Endometrial microvascular endothelial cells (primary cell): ENCODE results near the gene KCNMA1. TPM values are rescaled to one million over a fixed set of nuclear protein-coding genes. Genes with fewer than 3 reads are reported as not detected.

Source experiments
- in situ Hi-C: cut with HindIII; loops from 2 replicates; pipeline ENCODE4 v1.10.0; 2017; ENCODE audit warnings: low sequenced_read_pairs, low pct_unique_long_range_greater_than_20kb; ENCODE audit errors: inconsistent ontology term
- total RNA-seq: library from RNA; depleted of rRNA; stranded (reverse); fragments of >200 nt; gene quantifications from one replicate; pipeline ENCODE4 v1.2.3, GENCODE V29; 2015; ENCODE audit errors: inconsistent ontology term

The KCNMA1 gene
- total RNA-seq, 1 donor from 2014 or later, result 0.09 TPM

DNA sequence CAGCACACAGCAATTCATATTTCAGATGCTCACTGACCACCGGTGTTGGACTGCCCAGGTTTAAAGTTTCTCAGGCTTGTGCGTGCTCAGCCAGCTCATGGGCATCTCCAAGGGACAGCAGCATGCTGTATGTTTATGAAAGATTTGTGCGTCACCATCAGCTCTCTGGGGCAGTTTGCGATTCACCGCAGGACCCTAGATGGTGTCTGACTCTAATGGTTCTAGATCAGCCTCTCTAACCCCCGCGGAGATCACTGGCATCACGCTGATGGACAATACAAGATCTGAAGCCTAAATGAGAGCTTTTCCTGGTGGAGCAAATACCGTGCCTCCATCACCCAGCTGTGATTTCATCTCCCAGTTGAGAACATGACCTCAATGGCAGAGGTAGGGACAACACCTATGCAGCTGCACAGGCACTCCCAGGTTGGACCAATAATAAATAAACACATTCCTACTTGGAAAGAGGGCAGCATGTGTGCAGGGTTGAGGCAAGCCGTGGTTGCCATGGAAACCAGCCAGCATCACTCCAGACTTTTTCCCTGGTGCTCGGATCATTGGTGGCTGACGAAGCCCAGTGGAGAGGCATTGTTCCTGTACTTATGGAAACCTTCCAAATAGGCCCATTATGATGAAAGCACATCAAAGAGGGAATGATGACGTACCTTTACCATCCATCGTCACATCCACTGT lies 253.6 kb downstream of the KCNMA1 start:
- in situ Hi-C loops, result no loop called here

DNA sequence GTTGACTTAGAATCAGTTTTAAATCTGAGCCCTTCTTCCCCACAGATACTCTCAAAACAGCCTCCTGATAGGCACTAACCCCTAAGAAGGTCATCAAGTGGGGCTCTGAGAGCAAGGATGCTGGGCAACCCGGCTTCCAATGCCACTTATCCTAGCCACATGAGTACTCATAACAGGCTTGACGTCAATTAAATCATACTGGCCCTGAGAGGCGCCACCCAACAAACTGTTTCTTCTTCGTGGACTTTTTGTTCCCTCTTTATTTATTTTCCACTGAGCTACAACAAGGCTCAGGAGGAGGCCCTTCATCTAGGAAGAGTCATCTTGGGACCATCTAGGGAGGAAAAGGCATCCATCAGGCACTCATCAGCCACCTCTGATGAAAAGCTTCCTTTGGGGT lies 255.9 kb downstream of the KCNMA1 start:
- in situ Hi-C loops, result no loop called here

DNA sequence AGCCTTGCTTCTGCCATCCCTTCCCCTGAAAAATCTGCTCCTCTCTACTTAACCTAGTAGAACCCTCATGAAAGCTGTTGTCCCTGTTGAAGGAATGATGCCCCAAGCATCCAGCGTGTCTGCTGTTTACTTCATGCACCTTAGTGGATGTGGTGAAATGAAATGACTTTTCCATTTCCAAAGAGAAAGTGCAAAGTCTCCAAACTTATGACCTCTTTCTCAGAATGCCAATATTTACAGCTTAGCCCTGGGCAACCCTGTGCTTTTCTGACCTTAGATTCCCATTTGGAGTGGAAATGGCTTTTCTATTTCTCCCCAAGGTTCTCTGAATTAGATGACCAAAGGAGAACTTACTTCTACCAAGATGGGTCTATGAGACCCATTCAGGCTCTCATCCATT lies 256.9 kb downstream of the KCNMA1 start:
- in situ Hi-C loops, result no loop called here

DNA sequence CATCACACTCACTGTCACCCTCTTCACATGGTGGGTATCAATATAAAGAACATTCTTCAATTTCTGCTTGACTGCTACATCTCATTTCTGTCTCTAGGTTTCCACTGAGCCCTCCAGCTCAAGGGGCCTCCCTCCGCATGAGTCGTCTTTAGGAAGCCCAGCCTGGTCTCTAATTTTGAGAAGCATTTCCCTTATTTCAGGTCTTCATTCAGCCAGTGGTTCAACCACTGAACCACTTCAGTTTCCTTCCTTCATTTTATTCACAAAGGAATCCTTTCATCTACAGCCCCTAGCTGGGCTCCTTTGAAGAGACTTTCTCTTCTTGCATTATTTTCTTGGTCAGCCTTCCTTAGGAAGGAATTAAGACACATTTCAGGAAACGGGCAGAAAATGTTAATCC lies 257.4 kb downstream of the KCNMA1 start:
- in situ Hi-C loops, result no loop called here

DNA sequence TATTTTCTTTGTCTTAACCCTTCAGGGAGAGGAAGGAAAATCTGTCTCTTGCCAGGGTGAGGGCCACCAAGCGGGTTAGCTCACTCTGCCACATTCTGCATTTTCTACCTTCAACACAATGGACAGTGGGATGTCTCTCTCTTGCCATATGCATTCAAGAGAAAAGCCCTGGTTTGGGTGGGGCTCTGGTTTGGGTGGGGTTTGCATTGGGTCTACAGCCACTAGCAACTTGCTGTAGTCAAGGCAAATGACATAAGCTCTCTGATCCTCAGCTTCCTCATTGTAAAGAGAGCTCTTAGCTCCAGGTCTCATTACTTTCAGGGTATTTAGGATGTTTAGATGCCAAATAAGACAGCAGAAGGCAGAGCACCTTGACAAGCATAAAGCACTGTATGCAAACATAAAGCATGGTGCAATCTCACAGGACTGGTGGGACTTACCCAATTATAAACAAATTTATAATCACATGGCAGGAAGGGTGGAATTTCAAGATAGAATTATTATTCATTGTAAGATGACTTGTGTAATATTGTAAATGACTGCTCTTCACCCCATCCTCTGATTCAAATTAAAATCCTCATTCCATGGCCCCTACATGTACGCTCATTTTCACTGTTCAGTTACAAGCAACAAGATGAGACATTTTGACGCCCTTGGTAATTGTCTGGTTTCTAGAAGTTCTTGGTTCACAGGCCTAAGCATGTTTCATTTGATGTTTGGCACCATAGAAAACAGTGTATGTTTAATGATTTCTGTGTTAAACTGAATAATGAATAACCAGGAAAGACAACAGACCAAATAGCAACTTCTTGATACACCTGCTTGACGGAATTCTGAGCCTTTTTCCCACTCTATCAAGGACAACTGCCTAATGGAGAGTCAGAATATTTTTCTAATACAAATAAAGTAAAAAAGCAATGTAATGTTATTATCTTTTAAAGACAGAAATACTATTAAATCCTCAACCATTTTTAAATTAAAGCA lies 258.9 kb downstream of the KCNMA1 start:
- in situ Hi-C loops, result no loop called here

DNA sequence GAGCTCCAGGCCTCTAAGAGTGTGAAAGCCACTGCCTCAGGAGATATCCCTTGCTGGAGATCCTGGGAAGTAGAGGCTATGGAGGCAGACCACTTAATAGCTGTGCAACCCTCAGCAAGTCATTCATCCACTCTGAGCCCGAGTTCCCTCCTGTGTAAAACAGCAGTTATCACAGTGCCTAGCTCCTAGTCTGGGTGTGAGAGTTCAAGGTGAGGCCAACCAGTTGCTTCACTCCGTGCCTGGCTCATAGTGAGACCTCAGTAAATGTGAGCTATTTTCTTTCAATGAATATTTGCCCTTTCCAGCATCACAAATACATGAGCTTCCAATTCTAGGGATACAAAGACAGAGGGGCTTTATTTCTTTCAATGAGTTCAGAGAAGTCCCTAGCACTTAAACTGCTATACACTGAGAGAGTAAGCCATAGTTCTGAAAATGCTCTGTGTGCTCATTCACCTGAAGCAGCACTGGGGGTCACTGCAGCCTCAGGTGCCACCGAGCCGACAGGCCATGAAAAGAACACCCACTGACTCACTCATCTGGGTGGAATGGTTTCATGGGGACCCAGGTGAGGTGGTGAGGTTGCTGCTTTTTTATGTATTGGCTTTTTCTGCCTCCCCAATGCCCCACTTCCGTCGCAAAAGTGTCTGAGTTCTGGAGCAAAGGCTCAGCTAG lies 259.8 kb downstream of the KCNMA1 start:
- in situ Hi-C loops, result no loop called here

DNA sequence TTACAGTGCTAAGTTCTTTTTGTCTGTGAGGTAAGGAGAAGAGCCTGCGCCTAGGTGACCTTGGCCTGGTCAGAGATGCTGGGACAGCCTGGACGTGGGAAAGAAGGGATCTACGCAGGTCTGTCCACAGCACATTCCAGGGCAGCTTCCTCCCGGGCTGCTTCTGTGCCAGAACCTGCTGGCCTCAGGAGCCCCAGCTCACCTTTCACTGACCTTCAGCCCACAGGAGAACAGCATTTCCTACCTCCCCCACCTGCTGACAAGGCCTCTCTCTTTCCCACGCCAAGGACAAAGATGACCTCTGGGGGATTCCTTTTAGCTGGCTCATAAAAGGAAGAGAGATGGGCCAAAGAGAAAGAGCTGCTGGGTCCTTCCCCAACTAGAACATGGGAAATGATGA lies 260.6 kb downstream of the KCNMA1 start:
- in situ Hi-C loops, result no loop called here

DNA sequence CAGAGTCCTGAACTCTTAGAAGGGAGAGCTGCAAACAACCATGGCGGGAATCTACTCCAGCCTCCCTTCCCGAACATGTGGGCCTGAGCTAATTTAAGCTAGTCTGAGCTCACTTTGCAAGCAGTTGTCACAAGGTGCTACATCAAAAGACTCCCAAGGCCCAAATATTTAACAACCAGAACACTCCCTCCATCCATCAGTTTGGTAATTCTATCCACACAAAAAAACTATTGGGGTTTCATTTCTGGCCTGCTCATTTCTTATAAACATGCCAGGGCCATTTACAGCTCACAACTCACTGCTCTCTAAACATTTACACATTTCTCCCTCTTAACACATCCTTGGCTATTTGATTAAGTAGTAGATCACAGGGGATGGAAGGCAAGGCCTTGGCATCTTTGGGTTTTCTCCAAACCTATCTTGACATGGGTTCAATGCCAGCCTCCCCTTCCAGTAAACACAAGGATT lies 263.4 kb downstream of the KCNMA1 start:
- in situ Hi-C loops, result no loop called here

DNA sequence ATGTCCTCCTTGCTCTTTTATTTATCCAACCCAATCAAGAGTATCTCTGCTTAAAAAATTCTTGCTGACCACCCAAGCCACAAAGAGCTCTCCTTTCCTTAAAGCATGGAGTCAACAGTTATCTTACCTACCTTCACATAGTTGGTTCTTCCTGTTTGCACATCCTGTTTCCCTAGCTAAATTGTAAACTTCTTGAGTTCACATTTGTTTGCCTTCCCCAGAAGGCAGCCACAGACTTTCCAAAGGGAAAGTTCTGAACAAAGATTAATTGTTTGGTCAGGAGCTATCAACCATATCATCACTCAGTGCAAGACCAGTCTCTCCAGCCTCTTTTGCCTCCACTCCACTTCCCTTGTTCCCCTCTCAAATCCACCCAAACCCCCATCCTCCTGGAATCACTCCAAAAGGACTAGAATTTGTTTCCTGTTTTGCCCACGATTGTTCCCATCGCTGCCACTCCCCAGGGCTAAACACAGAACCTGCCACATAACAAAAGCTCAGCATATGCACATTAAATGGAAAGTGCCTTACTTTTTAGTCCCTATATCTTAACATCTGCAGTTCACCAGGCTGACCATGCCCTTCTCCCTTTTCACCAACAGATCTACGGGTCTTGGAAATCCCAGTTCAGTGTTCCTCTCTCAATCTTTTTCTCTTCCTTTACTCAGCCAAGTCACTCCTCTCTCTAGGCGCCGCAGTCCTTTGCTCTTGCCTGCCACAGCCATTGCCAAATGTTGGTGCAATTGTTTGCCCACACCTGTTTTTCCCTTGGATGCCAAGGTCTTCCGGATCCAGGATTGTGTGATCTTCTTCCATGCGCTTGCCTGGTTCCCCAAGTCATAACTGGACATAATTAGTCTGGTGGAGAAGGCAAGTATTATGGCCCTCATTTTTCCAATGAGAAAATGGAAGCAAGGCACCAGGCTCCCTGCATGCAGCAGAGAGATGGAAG lies 265.5 kb downstream of the KCNMA1 start:
- in situ Hi-C loops, result no loop called here

DNA sequence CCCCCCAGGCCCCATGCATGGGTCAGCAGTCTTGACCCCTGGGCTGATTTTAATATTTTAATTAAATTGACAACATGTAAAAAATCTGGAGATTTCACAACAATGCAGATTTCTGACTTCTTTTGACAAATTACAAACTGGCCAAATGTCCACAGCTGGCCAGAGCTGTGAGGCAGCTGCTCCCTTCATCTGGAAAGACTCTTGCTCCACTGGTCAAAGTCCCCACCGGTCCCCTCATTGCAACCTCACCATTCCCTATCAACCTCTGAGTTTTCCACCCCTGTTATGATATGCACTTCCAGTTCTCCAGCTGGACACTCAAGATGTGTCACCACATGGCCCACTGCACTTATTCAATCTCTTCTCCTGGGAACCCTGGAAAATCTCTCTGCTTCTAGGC lies 266.2 kb downstream of the KCNMA1 start:
- in situ Hi-C loops, result no loop called here

DNA sequence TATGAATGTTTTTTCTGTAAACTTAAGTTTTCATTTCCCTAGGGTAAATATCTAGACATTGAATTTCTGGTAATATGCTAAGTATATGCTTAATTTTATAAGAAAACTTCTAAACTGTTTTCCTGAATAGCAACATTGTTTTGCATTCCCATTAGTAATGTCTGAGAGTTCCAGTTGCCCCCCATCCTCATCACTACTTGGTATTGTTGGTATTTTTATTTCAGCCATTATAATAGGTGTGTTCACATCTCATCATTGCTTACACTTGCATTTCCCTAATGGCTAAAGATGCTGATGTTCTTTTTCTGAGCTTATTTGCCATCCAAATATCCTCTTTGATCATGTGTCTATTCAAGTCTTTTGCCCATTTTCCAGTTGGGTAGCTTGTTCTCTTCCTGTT lies 269.6 kb downstream of the KCNMA1 start:
- in situ Hi-C loops, result no loop called here

DNA sequence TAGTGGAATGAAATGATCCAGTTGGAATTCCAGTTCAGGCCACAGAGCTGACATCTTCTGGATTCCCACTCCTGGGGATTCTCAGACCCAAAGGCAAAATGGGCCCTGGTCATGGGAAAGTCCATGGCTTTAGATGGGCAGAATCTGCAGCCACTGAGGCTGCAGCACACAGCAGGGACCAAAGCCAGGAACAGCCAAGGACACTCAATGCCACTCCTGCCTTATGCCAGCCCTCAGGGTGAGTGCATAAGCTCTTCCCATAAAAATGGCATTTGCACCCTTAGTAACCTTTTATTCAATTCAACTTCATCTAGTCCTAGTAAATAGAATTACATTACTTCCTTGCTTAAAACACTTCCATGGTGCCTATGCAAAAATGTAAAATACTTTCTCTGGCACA lies 274.4 kb downstream of the KCNMA1 start:
- in situ Hi-C loops, result no loop called here

DNA sequence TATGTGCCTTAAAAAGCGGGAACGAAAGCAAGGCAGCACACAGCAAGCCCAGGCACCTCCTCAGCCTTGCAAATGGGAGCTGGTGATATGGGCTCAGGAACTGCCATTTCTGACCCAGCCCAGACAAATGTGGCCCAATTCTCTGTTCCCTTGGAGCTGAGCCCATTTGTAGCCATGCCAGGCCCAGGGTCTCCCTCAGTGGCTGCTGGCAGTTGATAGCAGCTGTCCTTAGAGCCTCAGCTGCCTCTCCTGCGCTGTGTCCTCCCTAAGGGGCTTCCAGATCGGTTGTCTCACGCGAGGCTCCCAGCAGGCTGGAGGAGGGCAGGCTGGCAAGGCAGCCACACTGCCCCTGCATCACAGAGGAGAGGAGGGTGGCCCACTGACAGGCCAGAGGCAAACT lies 275.8 kb downstream of the KCNMA1 start:
- in situ Hi-C loops, result no loop called here

DNA sequence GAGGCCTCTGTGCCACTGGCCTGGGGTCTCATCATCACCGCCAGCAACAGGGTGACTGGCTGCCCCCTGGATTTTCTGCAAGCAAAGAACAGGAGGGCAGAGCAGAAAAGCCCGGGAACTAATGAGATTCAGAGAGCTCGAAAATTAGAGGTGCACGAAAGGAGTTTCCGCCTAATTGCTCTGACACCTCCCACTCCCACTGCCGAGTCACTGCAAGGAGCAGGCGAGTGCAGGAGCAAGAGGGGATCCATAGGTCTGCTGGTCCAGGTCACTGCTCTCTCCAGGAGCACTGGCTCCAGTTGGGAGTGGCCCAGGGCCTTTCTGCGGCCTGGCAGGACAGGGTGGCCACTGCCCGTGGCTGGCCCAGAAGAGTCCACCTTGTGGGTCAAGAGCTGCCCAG lies 276.2 kb downstream of the KCNMA1 start:
- in situ Hi-C loops, result no loop called here

DNA sequence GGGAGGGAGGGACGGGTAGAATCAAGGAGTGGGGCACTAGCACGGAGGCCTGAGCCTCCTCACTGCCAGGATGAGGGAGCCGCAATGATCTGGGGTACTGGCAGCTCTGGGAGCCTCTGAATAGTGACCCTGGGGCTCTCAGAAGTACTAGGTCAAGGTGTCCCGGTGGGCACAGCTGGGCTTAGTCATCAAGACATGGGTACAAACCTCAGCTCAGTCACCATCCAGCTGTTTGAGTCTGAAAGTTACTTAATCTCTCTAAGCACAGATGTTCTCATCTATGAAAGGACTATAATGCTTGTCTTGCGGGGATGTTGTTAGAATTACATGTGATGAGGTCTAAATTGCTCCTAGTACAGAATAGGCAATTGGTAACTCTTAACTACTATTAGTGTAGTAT lies 276.8 kb downstream of the KCNMA1 start:
- in situ Hi-C loops, result no loop called here

DNA sequence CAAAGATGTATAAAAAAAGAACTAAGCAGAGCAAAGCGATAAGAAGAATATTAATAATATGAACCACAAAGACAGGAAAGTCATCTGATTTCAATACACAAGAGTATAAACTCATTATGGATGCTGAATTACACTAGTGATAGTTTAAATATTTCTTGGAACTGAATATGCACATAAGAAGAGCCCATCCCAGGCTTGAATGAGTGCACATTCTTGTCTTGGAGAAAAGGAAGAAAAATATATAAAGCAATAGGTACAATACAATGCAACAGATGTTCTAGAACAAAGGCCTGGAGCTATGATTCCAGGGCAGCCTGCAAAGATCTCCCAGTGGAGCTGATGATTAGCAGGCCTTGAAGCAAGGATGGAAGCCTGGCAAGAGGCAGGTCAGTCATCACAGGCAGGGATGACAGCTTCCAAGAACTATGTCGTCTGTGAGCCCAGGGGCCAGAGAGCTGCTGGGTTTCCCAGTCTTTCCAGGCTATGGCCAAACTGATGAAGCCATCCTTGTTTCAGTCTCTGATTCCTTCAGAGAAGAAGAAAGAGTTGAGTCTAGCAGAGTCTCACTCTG lies 277.6 kb downstream of the KCNMA1 start:
- in situ Hi-C loops, result no loop called here

DNA sequence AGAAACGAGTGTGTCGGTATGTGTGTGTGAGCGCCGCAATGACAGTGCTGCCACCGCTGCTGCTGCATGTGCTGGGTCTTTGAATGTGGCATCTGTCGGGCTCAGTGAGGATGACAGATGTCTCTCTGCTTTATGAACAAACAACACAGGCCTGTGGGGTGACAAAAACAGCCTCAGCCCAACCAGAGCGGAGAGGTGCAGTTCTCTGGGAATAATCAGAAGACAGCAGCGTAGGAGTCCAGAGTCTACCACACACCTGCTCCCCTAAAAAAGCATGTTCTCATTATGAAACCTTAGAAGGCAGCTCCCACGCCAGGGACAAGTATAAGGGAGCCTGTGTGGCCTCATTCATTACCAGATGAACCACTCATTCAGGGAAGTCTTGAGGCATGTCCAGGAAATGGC lies 278.3 kb downstream of the KCNMA1 start:
- in situ Hi-C loops, result no loop called here

DNA sequence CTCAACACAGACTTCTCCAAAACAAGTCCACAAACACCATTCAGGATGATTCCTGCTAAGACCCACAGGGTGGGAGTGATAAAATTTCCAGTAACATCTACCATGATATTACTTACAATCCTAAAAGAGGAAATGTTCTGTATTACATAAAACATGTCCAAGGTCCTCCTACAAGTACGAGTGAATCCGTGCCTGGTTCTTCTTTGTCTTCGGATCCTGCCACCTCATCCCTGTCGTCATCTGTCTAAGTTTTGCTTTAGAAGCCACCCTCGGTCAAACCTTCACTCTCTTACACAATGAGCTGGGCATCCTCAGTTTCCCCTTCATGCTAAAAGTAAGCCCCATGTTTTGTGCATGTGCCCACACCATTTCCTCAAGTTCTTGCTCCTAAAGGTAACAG lies 279.0 kb downstream of the KCNMA1 start:
- in situ Hi-C loops, result no loop called here
